ENCODE measurements around the gene PSMD10.

DNA sequence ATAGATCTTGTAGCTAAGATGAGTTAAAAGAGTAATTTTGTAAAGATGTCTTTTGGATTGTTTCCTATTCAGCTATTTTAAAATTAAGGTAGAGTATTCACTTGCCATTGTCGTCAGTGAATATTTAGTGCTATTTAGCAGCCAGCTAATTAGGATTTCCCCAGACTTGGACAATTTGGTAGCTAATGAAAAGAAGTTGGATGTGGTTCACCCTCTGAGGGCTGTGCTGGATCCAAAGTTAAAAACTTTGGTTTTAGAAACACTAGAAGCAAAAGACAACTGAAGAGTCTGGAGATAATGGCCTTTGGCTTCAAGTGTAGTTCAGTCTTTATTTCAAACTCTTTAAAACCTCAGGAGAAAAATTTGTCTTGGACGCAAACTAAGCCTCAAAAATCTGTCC, 41.5 kb upstream of the PSMD10 start:
- TF ChIP-seq GATA2 (IDR thresholded peaks at IDR 0.05; ENCODE audit: low read depth, low read length) (no peak), GATA3 (IDR thresholded peaks at IDR 0.05; ENCODE audit: low read depth, low read length) (no peak)
